ENCODE results near the gene ZC3H10. TPM values are rescaled to one million over a fixed set of nuclear protein-coding genes. Genes with fewer than 3 reads are reported as not detected.

Gene ZC3H10
- total RNA-seq, 1 donor from 2014 or later: 4.1 TPM

GRCh38 chr12:56086096-56086495, 32.0 kb upstream of the ZC3H10 start:
- Histone ChIP-seq H2AFZ (ENCODE audit: low read depth, low read length) (no peak overlapping the region), H3K79me2 (ENCODE audit: insufficient read depth, low read length) (no peaks in the 10 kb centered on the region), H3K4me3 (ENCODE audit: insufficient read depth, low read depth, low read length) (no peak overlapping the region), H3K4me1 (ENCODE audit: insufficient read depth, low read length) (no peaks in the 10 kb centered on the region), H3K9ac (ENCODE audit: low read length) (no peak overlapping the region), H3K27ac (ENCODE audit: low read depth, low read length) (no peak overlapping the region), H3K27me3 (ENCODE audit: insufficient read depth, low read length) (peaks cover 21% of the 10 kb centered on the region), H3K9me3 (ENCODE audit: insufficient read depth, low read depth, low read length) (no peaks in the 10 kb centered on the region), H3K4me2 (ENCODE audit: low read length) (no peak overlapping the region), H3K36me3 (ENCODE audit: insufficient read depth, low read length) (no peaks in the 10 kb centered on the region), H4K20me1 (ENCODE audit: insufficient read depth, low read length) (no peaks in the 10 kb centered on the region)
- FAIRE-seq: no peak
- Mint-ChIP-seq H3K36me3 (ENCODE audit: low read depth, unreplicated experiment) (peaks cover 2% of the 10 kb centered on the region), H3K4me3 (ENCODE audit: unreplicated experiment) (no peak overlapping the region), H3K27me3 (ENCODE audit: low read depth, unreplicated experiment) (peaks cover 6% of the 10 kb centered on the region), H3K27ac (ENCODE audit: unreplicated experiment) (no peak overlapping the region), H3K9me3 (ENCODE audit: unreplicated experiment) (no peaks in the 10 kb centered on the region), H3K4me1 (ENCODE audit: low read depth, unreplicated experiment) (no peaks in the 10 kb centered on the region)
- TF ChIP-seq CTCF (IDR thresholded peaks at IDR 0.05; ENCODE audit: insufficient read depth, low read depth, low read length): no peak
- TF ChIP-seq EZH2 (IDR thresholded peaks at IDR 0.05; ENCODE audit: insufficient read depth, low read length): no peak
- no peak for DNase-seq (ENCODE audit: low read depth)

GRCh38 chr12:56086608-56087007, 31.5 kb upstream of the ZC3H10 start:
- Mint-ChIP-seq H3K4me3 (ENCODE audit: unreplicated experiment) (no peak overlapping the region), H3K27ac (ENCODE audit: unreplicated experiment) (no peak overlapping the region), H3K27me3 (ENCODE audit: low read depth, unreplicated experiment) (peaks cover 6% of the 10 kb centered on the region), H3K9me3 (ENCODE audit: unreplicated experiment) (no peaks in the 10 kb centered on the region), H3K4me1 (ENCODE audit: low read depth, unreplicated experiment) (no peaks in the 10 kb centered on the region), H3K36me3 (ENCODE audit: low read depth, unreplicated experiment) (peaks cover 2% of the 10 kb centered on the region)
- no peak overlapping the region for H3K4me2 ChIP-seq (ENCODE audit: low read length)
- no peak for TF ChIP-seq EZH2 (IDR thresholded peaks at IDR 0.05; ENCODE audit: insufficient read depth, low read length)
- no peaks in the 10 kb centered on the region for H3K9me3 ChIP-seq (ENCODE audit: insufficient read depth, low read depth, low read length)
- H2AFZ ChIP-seq (ENCODE audit: low read depth, low read length): no peak overlapping the region
- H3K27me3 ChIP-seq (ENCODE audit: insufficient read depth, low read length): peaks cover 16% of the 10 kb centered on the region
- DNase-seq (ENCODE audit: low read depth): no peak
- H3K4me3 ChIP-seq (ENCODE audit: insufficient read depth, low read depth, low read length): no peak overlapping the region
- no peak overlapping the region for H3K27ac ChIP-seq (ENCODE audit: low read depth, low read length)
- H3K79me2 ChIP-seq (ENCODE audit: insufficient read depth, low read length): no peaks in the 10 kb centered on the region
- no peaks in the 10 kb centered on the region for H3K36me3 ChIP-seq (ENCODE audit: insufficient read depth, low read length)
- H3K4me1 ChIP-seq (ENCODE audit: insufficient read depth, low read length): no peaks in the 10 kb centered on the region
- FAIRE-seq: no peak
- H4K20me1 ChIP-seq (ENCODE audit: insufficient read depth, low read length): no peaks in the 10 kb centered on the region
- no peak overlapping the region for H3K9ac ChIP-seq (ENCODE audit: low read length)

- no peak overlapping the region for H3K27ac ChIP-seq (ENCODE audit: low read depth, low read length)
- no peak overlapping the region for H2AFZ ChIP-seq (ENCODE audit: low read depth, low read length)
- H3K4me3 ChIP-seq (ENCODE audit: insufficient read depth, low read depth, low read length): no peak overlapping the region
- no peak overlapping the region for H3K27ac Mint-ChIP-seq (ENCODE audit: unreplicated experiment)
- H3K36me3 ChIP-seq (ENCODE audit: insufficient read depth, low read length): no peaks in the 10 kb centered on the region
- no peak overlapping the region for H3K4me3 Mint-ChIP-seq (ENCODE audit: unreplicated experiment)
- no peak overlapping the region for H3K9ac ChIP-seq (ENCODE audit: low read length)
- H3K9me3 Mint-ChIP-seq (ENCODE audit: unreplicated experiment): no peaks in the 10 kb centered on the region
- H3K9me3 ChIP-seq (ENCODE audit: insufficient read depth, low read depth, low read length): no peaks in the 10 kb centered on the region
- no peaks in the 10 kb centered on the region for H3K4me1 ChIP-seq (ENCODE audit: insufficient read depth, low read length)
- peaks cover 3% of the 10 kb centered on the region for H3K27me3 Mint-ChIP-seq (ENCODE audit: low read depth, unreplicated experiment)
- H3K4me2 ChIP-seq (ENCODE audit: low read length): no peak overlapping the region
- FAIRE-seq (no peak), DNase-seq (ENCODE audit: low read depth) (no peak)
- no peaks in the 10 kb centered on the region for H3K79me2 ChIP-seq (ENCODE audit: insufficient read depth, low read length)
- H3K4me1 Mint-ChIP-seq (ENCODE audit: low read depth, unreplicated experiment): no peaks in the 10 kb centered on the region
- H3K27me3 ChIP-seq (ENCODE audit: insufficient read depth, low read length): peaks cover 10% of the 10 kb centered on the region
- TF ChIP-seq CTCF (IDR thresholded peaks at IDR 0.05; ENCODE audit: insufficient read depth, low read depth, low read length) (no peak), EZH2 (IDR thresholded peaks at IDR 0.05; ENCODE audit: insufficient read depth, low read length) (no peak)
- no peaks in the 10 kb centered on the region for H4K20me1 ChIP-seq (ENCODE audit: insufficient read depth, low read length)
- H3K36me3 Mint-ChIP-seq (ENCODE audit: low read depth, unreplicated experiment): peaks cover 2% of the 10 kb centered on the region
These were observed 30.8 kb upstream of the ZC3H10 start for GRCh38 chr12:56087220-56087619.
